ENCODE data around the gene ABCB11.

DNA sequence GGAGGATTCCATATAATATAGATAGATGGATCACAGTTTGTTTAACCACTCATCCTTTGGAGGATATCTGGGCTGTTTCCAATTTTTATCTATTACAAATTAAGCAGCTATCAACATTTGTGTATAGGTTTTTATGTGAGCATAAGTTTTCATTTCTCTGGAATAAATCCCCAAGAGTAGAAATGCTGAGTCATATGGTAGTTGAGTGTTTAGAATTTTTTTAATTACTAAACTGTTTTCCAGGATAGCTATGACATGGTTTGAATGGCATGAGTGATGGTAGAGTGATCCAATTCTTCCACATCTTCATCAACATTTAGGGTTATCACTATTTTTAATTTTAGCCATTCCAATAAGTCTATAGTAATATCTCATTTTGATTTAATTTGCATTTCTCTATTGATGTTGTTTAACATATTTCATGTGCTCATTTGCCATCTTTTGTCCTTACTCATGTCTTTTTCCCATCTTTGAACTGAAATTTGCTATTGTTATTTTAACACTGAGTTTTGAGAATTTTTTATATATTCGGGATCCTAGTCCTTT, 31.4 kb downstream of the ABCB11 start:
- TF ChIP-seq, protein P1, sequence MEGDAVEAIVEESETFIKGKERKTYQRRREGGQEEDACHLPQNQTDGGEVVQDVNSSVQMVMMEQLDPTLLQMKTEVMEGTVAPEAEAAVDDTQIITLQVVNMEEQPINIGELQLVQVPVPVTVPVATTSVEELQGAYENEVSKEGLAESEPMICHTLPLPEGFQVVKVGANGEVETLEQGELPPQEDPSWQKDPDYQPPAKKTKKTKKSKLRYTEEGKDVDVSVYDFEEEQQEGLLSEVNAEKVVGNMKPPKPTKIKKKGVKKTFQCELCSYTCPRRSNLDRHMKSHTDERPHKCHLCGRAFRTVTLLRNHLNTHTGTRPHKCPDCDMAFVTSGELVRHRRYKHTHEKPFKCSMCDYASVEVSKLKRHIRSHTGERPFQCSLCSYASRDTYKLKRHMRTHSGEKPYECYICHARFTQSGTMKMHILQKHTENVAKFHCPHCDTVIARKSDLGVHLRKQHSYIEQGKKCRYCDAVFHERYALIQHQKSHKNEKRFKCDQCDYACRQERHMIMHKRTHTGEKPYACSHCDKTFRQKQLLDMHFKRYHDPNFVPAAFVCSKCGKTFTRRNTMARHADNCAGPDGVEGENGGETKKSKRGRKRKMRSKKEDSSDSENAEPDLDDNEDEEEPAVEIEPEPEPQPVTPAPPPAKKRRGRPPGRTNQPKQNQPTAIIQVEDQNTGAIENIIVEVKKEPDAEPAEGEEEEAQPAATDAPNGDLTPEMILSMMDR (IDR thresholded peaks at IDR 0.05): no peak
- no peak for TF ChIP-seq POLR2A (IDR thresholded peaks at IDR 0.05)
- TF ChIP-seq POLR2AphosphoS5 (IDR thresholded peaks at IDR 0.05; ENCODE audit: insufficient read depth in 1 of 2, low read depth in 1 of 2): no peak

Measured in vagina (tissue), 2 donors.